HCT116 (cell line): ENCODE data around the gene CC2D1A. TPM values are rescaled to one million over a fixed set of nuclear protein-coding genes. Genes with fewer than 3 reads are reported as not detected.

Experiments used
- ATAC-seq: fragments of 200-7000 bp; cut with Tn5 transposase; 2 replicates; pipeline ENCODE4 v1.9.1; 2020; ENCODE audit warnings: mild to moderate bottlenecking, moderate library complexity
- BruUV-seq: library from RNA; stranded (reverse); fragments of 400-500 nt; replicated peaks from 2 replicates; lab custom pipeline; 2021; lab: Mats Ljungman, UMichigan
- CTCF ChIA-PET: fragments of 300-600 bp; sonication (Branson Sonifier 250); formaldehyde crosslinking; loops from one replicate; lab custom pipeline; 2021; ENCODE audit warnings: antibody characterized with exemption; lab: Charles Lee
- POLR2A ChIA-PET: fragments of 300-600, 350-600 bp; sonication (Branson Sonifier 250); formaldehyde crosslinking; loops from one replicate; lab custom pipeline; 2021; ENCODE audit warnings: antibody characterized with exemption; lab: Charles Lee
- RAD21 ChIA-PET, 2 experiments: fragments of 300-600 bp; sonication (Branson Sonifier 250); formaldehyde crosslinking; loops; one replicate each; lab custom pipeline; 2023; ENCODE audit warnings: low total read pairs in 2 of 2; ENCODE audit not compliant: uncharacterized antibody in 2 of 2, unreplicated experiment in 2 of 2, low non-redundant PET in 1 of 2; lab: Charles Lee
- DNase-seq: peaks from one replicate; pipeline ENCODE4 v3.0.0-alpha.2; 2010; ENCODE audit warnings: low read depth, low spot score
- H2AFZ ChIP-seq: fragments of 200-600 bp; shearing (Covaris generic), sonication (generic); 2 replicates; pipeline ENCODE4 v1.6.1; 2017; ENCODE audit warnings: low read depth, mixed run types, mixed read lengths, antibody characterized with exemption, low read length; ENCODE audit not compliant: poor library complexity, severe bottlenecking
- H3K27ac ChIP-seq: 2 replicates; pipeline ENCODE4 v1.5.1; 2012; ENCODE audit warnings: low read depth, low read length
- H3K27me3 ChIP-seq: fragments of 200-600 bp; sonication (generic); 2 replicates; pipeline ENCODE4 v1.6.1; 2016; ENCODE audit warnings: mixed run types, low read length, mixed read lengths; ENCODE audit not compliant: insufficient read depth
- H3K36me3 ChIP-seq, 2 experiments: fragments of 200-500 bp in 1 of 2; fragments of 200-600 bp in 1 of 2; sonication (Bioruptor generic) in 1 of 2; sonication (generic) in 1 of 2; 2 replicates each; pipeline versions ENCODE4 v1.5.1 to v1.6.1; 2014 to 2016; ENCODE audit warnings: low read length in 2 of 2, inconsistent platforms in 1 of 2, mixed read lengths in 1 of 2, mixed run types in 1 of 2; ENCODE audit not compliant: insufficient read depth in 2 of 2, control insufficient read depth in 1 of 2
- H3K4me1 ChIP-seq, 2 experiments: fragments of 200-600 bp in 1 of 2; sonication (generic) in 1 of 2; 2 replicates each; pipeline versions ENCODE4 v1.5.1 to v1.6.1; 2012 to 2017; ENCODE audit warnings: low read length in 2 of 2, inconsistent platforms in 1 of 2, mild to moderate bottlenecking in 1 of 2, mixed read lengths in 1 of 2, mixed run types in 1 of 2, moderate library complexity in 1 of 2; ENCODE audit not compliant: insufficient read depth in 2 of 2, control insufficient read depth in 1 of 2
- H3K4me2 ChIP-seq: fragments of 200-600 bp; sonication (generic); 2 replicates; pipeline ENCODE4 v1.6.1; 2017; ENCODE audit warnings: mixed run types, low read length, mixed read lengths
- H3K4me3 ChIP-seq, 2 experiments: fragments of 200-600 bp in 1 of 2; sonication (generic) in 1 of 2; replicated peaks in 1 of 2; 2 replicates each; pipeline ENCODE4 v1.5.1; 2011 to 2016; ENCODE audit warnings: low read length in 2 of 2, control low read depth in 1 of 2, low read depth in 1 of 2, mild to moderate bottlenecking in 1 of 2, mixed read lengths in 1 of 2, mixed run types in 1 of 2
- H3K79me2 ChIP-seq: fragments of 200-600 bp; sonication (generic); 2 replicates; pipeline ENCODE4 v1.6.1; 2017; ENCODE audit warnings: mild to moderate bottlenecking, mixed run types, low read length, moderate library complexity, mixed read lengths; ENCODE audit not compliant: insufficient read depth
- H3K9ac ChIP-seq: fragments of 200-600 bp; sonication (generic); 2 replicates; pipeline ENCODE4 v1.6.1; 2016; ENCODE audit warnings: low read length, mixed read lengths
- H3K9me2 ChIP-seq: fragments of 200-600 bp; sonication (generic), shearing (Covaris generic); 2 replicates; pipeline ENCODE4 v1.6.1; 2017; ENCODE audit warnings: mixed run types, mild to moderate bottlenecking, moderate library complexity; ENCODE audit not compliant: insufficient read depth
- H3K9me3 ChIP-seq, 2 experiments: fragments of 200-500 bp in 1 of 2; fragments of 200-600 bp in 1 of 2; sonication (Bioruptor generic) in 1 of 2; sonication (generic) in 1 of 2; 2 replicates each; pipeline ENCODE4 v1.6.1; 2014 to 2017; ENCODE audit warnings: low read length in 2 of 2, mixed read lengths in 2 of 2, inconsistent platforms in 1 of 2, low read depth in 1 of 2, mild to moderate bottlenecking in 1 of 2, mixed run types in 1 of 2, moderate library complexity in 1 of 2; ENCODE audit not compliant: control insufficient read depth in 1 of 2, insufficient read depth in 1 of 2
- H4K20me1 ChIP-seq: fragments of 200-600 bp; sonication (generic), shearing (Covaris generic); 2 replicates; pipeline ENCODE4 v1.6.1; 2017; ENCODE audit warnings: mixed run types, mild to moderate bottlenecking, moderate library complexity; ENCODE audit not compliant: insufficient read depth
- CBX3 ChIP-seq: IDR thresholded peaks from 2 replicates; pipeline ENCODE4 v1.6.1; 2012; ENCODE audit warnings: low read depth
- CTCF ChIP-seq, 3 experiments: fragments of 200-600 bp in 1 of 3; sonication (generic) in 1 of 3; IDR thresholded peaks in 2 of 3; conservative IDR thresholded peaks in 1 of 3; 2 replicates each; pipeline ENCODE4 v1.5.1; 2012 to 2017; ENCODE audit warnings: low read depth in 2 of 3, low read length in 2 of 3, antibody characterized with exemption in 1 of 3, borderline replicate concordance in 1 of 3, control low read depth in 1 of 3, mild to moderate bottlenecking in 1 of 3, mixed read lengths in 1 of 3, mixed run types in 1 of 3, moderate library complexity in 1 of 3; ENCODE audit not compliant: insufficient read depth in 1 of 3
- EGR1 ChIP-seq: IDR thresholded peaks from 2 replicates; pipeline ENCODE4 v1.6.1; 2012; ENCODE audit warnings: low read depth
- FOSL1 ChIP-seq: IDR thresholded peaks from 2 replicates; pipeline ENCODE4 v1.6.1; 2012; ENCODE audit warnings: low read depth
- JUND ChIP-seq: IDR thresholded peaks from 2 replicates; pipeline ENCODE4 v1.6.1; 2012
- POLR2A ChIP-seq: IDR thresholded peaks from 2 replicates; pipeline ENCODE4 v1.7.0; 2011; ENCODE audit warnings: borderline replicate concordance; ENCODE audit not compliant: insufficient read depth, insufficient read length; ENCODE audit errors: extremely low read depth
- POLR2AphosphoS5 ChIP-seq: IDR thresholded peaks from 2 replicates; pipeline ENCODE4 v1.6.1; 2011; ENCODE audit warnings: mild to moderate bottlenecking, low read depth, low read length, moderate library complexity
- RAD21 ChIP-seq: IDR thresholded peaks from 2 replicates; pipeline ENCODE4 v1.6.1; 2012; ENCODE audit warnings: low read depth, mild to moderate bottlenecking
- REST ChIP-seq: IDR thresholded peaks from 2 replicates; pipeline ENCODE4 v1.6.1; 2012; ENCODE audit warnings: low read depth
- ZFX ChIP-seq: fragments of 450-650 bp; IDR thresholded peaks from 2 replicates; pipeline ENCODE4 v1.6.1; 2017
- intact Hi-C: fragments of 100-400 bp; cut with micrococcal nuclease; formaldehyde crosslinking; loops from 2 replicates; pipeline ENCODE4 v1.10.0; 2022
- total RNA-seq: library from RNA; stranded (reverse); gene quantifications from one replicate; pipeline ENCODE4 v1.2.1, GENCODE V29; 2021; ENCODE audit not compliant: unreplicated experiment

Gene CC2D1A
- total RNA-seq, 1 experiment from 2014 or later, result 51.5 TPM

- H3K9me2 ChIP-seq, result no peaks in the 10 kb centered on the region
- TF ChIP-seq EGR1 (no peak), POLR2A (no peak)
- ChIA-PET POLR2A (no interaction called here), CTCF (no interaction called here), RAD21 (no interaction called here)
- intact Hi-C loops, result no loop called here
- no peak overlapping the region for H3K4me2 ChIP-seq
- H3K36me3 ChIP-seq, result no peaks in the 10 kb centered on the region; a peak in 1 of 4 replicates
- H3K4me1 ChIP-seq, result peaks cover 0 to 4% of the 10 kb centered on the region in 2 experiments; a peak in 3 of 4 replicates
- no TSS peak for BruUV-seq
- H3K4me3 ChIP-seq, result no peak overlapping the region
- no peak overlapping the region for H2AFZ ChIP-seq
- H3K9ac ChIP-seq, result no peak overlapping the region
- no peaks in the 10 kb centered on the region for H3K9me3 ChIP-seq
- no peak for ATAC-seq
- no peak for DNase-seq
- no peak overlapping the region for H3K27ac ChIP-seq
- no peaks in the 10 kb centered on the region for H3K27me3 ChIP-seq
- H4K20me1 ChIP-seq, result no peaks in the 10 kb centered on the region
- no peaks in the 10 kb centered on the region for H3K79me2 ChIP-seq
These were observed 73.2 kb downstream of the CC2D1A start for GRCh38 chr19:13979244-13979615.

- H3K36me3 ChIP-seq, result no peaks in the 10 kb centered on the region; a peak in 1 of 4 replicates
- DNase-seq (no peak), ATAC-seq (no peak)
- H3K9me3 ChIP-seq, result no peaks in the 10 kb centered on the region
- ChIA-PET CTCF (no interaction called here), POLR2A (no interaction called here), RAD21 (no interaction called here)
- TF ChIP-seq FOSL1 (no peak), POLR2A (no peak), ZFX (no peak), POLR2AphosphoS5 (no peak), CTCF (IDR thresholded peaks at IDR 0.05 in 2 of 3, conservative IDR thresholded peaks at IDR 0.05 in 1 of 3; ENCODE audit: borderline replicate concordance in 1 of 3, insufficient read depth in 1 of 3, low read depth in 2 of 3, low read length in 2 of 3) (no peak), CBX3 (no peak), JUND (no peak), REST (no peak), RAD21 (no peak)
- H3K27ac ChIP-seq, result no peak overlapping the region
- no peaks in the 10 kb centered on the region for H3K9me2 ChIP-seq
- no peak overlapping the region for H3K9ac ChIP-seq
- H3K4me3 ChIP-seq, result no peak overlapping the region
- no peaks in the 10 kb centered on the region; a peak in 1 of 4 replicates for H3K4me1 ChIP-seq
- intact Hi-C loops, result no loop called here
- H2AFZ ChIP-seq, result no peak overlapping the region
- no peaks in the 10 kb centered on the region for H3K27me3 ChIP-seq
- no peaks in the 10 kb centered on the region for H3K79me2 ChIP-seq
- H4K20me1 ChIP-seq, result no peaks in the 10 kb centered on the region
- no peak overlapping the region for H3K4me2 ChIP-seq
- BruUV-seq, result no TSS peak
These were observed 73.7 kb downstream of the CC2D1A start for GRCh38 chr19:13979686-13980085.
